Hypothalamus (tissue), 51 donors: ENCODE data around the gene FRMD1.

ENCODE experiments used
- DNase-seq, 51 donors: peaks; one replicate each; lab custom pipeline; 2025; lab: John Stamatoyannopoulos, UW

FRMD1 gene

DNA sequence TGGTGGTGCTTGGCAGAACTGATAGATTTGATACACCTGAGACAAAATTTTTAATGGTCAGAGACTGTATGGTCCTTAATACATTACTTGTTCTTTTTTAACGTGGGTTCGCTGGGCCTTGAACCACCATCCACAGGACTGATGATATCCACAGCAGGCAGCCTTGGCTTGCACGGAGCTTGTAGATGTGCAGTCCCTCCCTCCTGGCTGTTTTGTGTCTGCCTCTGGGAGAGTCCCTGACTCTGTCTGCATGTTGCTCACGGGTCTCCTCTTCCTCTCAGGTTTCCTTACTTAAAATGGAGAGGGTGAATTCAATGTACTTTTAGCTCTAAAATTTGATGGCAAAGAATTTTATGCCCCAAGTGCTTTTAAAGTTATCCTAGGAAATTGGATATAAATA lies 64.0 kb downstream of the FRMD1 start:
- DNase-seq, result no peak

GRCh38 chr6:168014428-168014827 lies 64.6 kb downstream of the FRMD1 start:
- DNase-seq, result no peak

DNA sequence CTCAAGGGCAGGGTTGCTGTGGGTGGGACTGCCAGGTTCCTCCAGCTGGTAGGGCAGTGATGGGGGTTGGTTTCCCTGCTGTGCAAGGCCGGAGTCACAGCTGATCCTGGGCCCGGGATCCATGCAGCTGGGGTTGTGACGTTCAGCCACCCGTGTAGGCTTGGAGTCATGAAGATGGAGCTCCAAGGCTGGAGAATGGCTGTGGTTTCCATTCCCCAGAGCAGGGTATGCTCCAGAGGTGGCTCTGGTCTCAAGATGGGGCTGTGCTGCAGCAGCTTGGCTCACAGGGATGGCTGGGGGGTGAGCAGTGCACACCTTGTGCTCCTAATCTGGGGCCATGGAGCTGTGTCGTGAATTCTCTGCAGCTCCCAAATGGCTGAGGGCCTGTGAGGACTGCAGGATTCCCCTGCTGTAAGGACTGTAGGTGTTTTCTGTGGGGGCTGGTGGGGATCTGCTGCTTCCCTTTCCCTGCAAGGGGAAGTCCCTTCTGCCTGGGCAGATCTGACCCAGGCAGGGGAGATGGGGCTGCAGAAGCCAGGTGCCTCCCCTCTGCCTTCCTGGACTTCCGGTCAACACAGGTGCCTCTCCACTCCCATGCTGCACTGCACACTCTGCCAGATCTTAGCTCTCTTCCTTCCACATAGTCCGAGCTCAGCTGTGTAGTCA lies 65.6 kb downstream of the FRMD1 start:
- DNase-seq, result no peak

- DNase-seq, result no peak
Measured at GRCh38 chr6:168012431-168013249, 66.4 kb downstream of the FRMD1 start.

GRCh38 chr6:168011291-168011690 lies 67.7 kb downstream of the FRMD1 start:
- DNase-seq, result no peak

DNA sequence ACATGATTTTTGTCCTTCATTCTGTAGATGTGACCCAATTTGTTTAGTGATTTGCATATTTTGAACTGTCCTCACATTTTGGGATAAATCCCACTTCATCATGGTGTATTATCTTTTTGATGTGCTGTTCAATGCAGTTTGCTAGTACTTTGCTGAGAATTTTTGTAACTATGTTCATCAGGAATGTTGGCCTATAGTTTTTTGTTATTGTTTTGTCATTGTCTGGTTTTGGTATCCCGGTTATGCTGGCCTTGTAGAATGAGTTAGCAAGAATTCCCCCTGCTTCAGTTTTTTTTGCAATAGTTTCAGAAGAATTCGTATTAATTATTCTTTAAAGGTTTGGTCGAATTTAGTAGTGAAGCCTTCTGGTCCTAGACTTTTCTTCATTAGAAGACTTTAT lies 69.7 kb downstream of the FRMD1 start:
- DNase-seq, result no peak

GRCh38 chr6:168007592-168008338 lies 71.2 kb downstream of the FRMD1 start:
- no peak for DNase-seq

DNA sequence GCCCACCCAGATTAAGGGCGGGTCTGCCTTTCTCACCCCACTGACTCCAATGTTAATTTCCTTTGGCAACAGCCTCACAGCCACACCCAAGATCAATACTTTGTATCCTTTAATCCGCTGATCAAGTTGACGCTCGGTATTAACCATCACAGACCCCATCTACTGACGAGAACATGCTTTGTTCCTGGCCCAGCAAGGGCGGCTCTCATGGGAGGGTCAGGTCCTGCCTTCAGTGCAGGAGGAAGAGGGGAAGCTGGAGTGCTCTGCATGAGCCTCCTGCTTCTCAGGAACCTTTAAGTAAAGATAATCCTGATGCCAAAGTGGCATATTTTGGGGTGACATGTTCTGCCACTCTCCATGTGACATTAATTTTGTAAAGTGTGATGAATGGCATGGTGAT lies 73.2 kb downstream of the FRMD1 start:
- no peak for DNase-seq

DNA sequence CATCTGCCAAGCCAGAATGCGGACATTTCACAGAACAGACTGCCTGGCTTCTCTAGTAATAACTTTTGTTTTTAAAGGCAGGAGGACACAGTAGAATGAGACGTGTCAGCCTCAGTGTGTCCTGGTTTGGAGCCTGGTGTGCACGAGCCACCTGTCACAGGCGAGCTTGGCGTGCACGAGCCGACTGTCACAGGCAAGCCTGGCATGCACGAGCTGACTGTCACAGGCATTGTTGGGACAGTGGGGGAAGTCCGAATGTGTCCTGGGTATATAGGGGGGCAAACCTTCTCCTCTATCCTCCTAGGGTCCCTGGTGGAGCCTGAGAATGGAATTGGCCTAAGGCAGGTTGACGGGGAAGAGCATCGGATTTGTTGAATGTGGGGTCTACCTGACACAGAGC lies 74.1 kb downstream of the FRMD1 start:
- no peak for DNase-seq

- no peak for DNase-seq
Measured at GRCh38 chr6:168004023-168004422, 75.0 kb downstream of the FRMD1 start.
